Activated effector memory CD4-positive, alpha-beta T cell treated with anti-CD3 and anti-CD28 coated beads, Interleukin-2, amount 50 U/mL, for 16 hours (primary cell): Measurements from ENCODE around the gene HMCES.

Source experiments
- DNase-seq: peaks from one replicate; pipeline ENCODE4 v3.0.0-alpha.2; 2020

Gene HMCES

DNA sequence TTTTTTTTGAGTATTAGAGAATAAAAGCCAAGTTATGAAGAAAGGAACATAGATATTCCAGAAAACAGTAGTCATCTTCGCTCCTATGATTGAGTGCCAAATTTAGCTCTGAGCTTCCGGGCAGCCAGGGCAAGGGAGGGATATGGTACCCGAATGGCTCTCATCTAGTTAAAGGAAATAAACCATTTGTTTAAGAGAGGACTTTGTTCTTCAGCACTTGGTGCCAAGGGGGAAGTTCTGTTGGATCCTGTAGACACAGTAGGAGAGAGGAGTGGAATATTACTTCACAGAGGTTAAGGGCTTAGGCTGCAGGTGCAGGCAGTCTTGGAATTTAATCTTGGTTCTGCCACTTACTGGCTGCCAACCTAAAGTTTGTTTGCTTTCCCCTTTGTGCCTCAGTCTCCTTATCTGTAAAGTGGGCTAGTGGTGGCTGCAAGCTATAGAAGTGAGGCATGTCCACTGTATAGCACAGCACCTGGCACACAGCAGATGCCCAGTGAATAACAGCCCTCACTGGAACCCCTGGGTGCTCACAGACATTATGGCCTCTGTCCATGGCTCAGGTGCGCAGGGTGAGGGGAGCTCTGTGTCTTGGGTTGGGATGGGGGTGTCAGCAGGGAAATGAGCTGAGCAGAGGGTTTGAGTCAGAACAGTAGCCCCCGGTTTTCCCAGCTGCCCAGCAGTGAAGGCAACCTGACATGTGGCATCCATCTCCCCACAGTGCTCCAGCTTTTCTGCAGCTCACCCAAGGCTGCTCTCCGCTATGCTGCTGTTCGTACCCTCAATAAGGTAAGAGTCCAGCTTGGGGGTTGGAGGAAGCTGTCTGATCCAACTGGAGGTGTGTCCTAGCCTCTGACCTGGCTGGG, 18.8 kb upstream of the HMCES start:
- peak; percentile 36 for DNase-seq

DNA sequence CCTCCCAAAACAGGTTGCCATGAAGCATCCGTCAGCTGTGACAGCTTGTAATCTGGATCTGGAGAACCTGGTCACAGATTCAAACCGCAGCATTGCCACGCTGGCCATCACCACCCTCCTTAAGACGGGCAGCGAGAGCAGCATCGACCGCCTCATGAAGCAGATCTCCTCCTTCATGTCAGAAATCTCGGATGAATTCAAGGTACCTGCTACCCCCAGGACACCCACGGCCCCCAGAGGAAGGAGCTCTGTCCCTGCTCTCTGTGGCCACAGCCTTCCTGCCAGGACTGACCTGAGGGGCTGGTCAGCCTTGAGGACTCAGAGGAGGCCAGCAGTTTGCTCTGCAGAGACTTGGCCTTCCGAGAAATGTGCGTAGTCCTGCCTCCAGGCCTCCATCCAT, 18.1 kb upstream of the HMCES start:
- DNase-seq, result peak; percentile 48

DNA sequence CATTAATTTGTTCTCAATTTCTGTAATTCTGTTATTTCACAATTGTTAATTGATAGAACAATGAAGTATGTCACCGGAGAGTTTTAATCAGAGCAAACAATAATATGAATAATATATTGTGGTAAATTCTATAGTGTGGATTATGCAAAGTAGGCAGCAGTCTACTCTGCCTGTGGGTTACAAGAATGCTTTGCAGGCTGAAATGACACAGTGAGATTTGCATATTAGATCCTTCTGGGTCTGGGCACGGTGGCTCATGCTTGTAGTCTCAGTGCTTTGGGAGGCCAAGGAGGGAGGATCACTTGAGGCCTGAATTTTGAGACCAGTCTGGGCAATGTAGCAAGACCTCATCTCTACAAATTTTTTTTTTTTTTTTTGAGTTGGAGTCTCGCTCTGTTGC, 16.8 kb upstream of the HMCES start:
- DNase-seq, result peak; percentile 1

DNA sequence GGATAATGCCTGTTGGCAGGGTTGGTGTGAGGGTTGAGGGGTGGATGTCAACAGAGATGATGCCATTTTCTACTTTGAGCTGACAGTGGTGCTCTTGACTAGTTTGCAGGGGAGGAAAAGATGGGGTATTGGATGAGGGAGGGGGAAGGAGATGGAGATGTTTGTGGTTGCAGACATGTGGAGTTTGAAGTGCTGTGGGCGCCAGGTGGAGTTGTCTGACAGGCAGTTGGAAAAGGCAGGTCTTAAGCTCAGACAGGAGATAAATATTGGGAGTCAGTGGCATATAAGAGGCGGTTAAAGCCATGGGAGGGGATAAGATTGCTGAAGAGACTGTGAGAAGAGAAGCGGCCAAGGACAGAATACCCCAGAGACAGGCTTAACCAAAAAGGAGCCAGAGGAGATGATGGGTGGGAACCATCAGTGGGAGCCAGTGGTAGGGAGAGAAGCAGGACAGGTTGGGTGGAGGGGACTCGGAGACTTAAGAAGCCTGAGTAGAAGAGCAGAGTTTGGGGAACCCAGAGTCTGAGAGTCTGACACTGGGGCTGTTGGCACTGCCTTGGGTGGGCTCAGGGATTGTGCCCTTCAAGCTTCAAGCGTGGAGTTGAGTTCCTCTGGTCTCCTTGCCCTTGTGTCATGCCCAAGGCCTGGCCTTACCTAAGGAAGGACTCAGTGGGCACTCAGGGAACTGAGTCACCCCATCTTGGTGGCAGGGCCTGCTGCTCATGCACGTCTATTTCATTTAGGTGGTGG, 15.3 kb upstream of the HMCES start:
- DNase-seq, result peak; percentile 37

DNA sequence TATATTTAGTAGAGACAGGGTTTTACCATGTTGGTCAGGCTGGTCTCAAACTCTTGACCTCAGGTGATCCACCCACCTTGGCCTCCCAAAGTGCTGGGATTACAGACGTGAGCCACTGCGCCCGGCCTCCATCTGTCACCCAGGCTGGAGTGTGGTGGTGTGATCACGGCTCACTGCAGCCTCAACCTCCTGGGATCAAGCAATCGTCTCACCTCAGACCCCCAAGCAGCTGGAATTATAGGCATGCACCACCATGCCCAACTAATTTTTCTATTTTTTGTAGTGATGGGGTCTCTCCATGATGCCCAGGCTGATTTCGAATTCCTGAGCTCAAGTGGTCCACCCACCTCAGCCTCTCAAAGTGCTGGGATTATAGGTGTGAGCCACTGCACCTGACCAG, 13.7 kb upstream of the HMCES start:
- peak; percentile 22 for DNase-seq

DNA sequence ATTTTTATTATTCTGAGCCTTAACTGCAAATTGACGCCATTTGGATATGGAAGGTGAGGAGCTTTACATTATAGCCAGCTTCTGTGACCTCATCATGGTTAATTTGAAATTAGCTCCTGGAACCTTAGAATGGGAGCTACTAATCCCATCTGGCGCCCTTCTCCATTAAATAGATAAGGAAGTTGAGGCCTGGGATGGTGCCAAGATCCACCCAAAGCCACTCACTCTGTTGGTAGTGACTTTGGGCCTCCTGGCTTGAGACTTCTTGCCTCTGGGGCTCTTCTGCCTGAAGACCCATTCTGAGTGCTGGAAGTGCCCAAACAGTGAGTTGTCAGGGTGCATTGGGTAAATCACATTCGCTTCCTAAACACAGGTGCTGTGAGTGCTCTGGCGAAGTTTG, 12.0 kb upstream of the HMCES start:
- peak; percentile 25 for DNase-seq

DNA sequence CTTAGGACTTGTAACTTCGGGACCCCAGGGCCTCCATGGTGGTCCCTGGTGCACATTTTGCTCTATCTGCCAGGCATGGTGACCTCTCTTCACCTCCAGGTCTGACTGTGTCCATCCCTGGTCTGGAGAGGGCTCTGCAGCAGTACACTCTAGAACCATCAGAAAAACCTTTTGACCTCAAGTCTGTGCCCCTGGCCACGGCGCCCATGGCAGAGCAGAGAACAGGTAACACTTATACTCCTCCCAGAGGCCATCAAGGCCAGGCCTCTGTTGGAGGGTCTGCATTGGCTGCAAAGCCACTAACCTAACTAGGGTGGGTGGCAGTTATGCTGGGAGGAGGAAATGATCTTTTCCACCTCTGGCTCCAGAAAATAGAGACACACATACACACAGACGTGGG, 10.3 kb upstream of the HMCES start:
- DNase-seq, result peak; percentile 52

DNA sequence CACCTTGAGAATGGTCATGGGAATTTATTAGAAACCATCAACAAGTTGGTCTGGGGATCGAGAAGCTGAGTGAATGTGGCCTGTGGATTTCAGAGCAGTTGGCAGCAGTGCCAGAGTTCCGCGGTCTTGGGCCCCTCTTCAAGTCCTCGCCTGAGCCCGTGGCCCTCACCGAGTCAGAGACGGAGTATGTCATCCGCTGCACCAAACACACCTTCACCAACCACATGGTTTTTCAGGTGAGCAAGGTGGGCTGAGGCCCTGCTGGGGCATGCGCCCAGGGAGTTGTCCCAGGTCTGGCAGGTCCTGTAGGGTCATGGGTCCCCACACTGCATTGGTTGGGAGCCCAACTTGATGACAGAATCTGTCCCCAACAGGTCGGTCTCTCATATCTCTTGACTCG, 7.0 kb upstream of the HMCES start:
- DNase-seq, result no peak

DNA sequence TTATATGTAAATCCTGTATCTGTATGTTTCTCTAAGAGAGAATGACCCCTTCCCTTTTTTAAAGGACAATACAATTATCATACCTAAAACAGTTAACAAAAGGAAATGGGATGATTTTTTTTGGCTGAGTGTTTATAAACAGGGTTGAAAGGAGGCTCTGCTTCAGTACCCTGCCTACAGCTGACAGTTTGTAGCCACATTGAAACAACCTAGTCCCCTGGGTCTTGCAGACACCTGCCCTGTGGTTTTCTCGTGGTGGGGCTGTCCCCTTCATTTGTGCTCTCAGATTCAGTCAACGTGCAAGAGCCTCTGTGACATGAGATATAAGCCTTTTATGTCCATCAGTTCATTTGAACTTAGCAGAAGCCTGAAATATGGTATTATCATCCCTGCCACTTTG, 2.3 kb upstream of the HMCES start:
- no peak for DNase-seq

DNA sequence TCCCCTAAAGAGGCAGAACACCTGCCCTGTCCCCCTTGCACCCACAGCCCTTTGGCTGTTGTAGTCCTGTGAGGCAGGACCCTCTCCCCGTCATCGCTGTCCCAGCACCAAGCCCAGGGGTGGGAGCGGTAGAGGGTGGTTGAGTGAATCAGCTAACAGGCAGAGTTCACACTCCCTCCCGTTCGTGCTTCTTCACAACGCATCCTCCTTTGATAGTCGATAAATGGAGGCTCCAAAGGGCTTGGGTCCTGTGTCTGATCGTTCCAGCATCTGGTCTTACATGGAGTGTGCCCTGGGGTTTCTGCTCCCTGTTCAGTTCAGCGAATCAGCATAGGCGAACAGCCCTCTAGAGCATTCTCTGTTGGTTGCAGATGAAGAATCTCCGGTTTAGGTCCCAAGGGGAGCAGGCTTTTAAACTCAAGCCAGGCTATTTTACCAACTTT, 820 bp upstream of the HMCES start:
- DNase-seq, result no peak

DNA sequence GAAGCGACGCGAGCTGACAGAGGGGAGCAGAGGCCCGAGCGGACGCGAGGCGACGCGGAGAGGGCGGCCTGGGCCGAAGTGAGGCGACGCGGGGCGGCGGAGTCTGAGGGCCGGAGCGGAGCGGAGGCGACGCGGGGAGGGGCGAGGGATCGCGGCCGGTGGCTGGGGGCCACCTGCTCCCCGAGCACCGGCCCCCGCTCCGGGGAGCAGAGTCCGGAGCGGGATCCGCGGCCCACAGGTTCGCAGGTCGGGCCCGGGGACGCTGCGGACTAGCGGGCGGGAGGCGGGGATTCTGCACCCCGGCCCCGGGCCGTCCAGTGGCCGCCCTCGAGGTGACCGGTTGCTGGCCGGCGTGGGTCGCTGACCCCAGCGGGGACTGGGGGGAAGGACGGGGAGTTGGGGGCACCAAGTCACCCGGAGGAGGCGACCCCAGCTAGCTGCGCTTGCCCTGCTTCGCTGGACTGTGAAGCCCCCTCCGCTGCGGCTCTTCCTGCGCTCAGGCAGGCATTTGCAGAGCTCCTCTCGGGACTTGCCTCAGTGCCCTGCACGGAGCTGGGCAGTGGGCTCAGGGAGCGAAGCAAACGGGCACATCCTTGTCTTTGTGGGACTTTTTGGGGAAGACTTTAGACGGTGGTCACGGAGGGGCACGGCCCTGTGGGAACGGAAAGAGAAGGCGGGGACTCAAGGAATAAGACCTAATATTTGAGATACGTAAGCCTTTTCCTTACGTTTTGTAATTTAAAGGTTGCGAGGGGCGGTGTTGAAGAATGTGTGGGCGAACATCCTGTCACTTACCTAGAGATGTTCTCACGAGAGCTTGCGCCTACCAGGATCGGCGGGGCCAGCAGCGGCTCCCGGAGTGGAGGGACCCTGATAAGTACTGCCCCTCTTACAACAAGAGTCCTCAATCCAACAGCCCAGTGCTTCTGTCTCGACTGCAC, 566 bp downstream of the HMCES start:
- peak; percentile 82 for DNase-seq

DNA sequence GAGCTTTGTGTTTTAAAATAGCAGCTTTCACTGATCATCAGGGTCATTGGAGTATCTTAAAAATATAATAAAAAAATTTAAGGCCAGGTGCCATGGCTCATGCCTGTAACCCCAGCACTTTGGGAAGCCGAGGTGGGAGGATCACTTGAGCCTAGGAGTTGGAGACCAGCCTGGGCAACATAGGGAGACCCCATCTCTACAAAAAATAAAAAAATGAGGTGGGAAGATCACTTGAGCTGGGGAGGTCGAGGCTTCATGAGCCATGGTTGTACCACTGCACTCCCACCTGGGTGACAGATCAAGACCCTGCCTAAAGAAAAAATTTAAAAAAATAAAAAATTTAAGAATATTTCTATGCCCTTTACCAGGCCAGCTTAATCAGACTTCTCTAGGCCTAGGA, 1.5 kb downstream of the HMCES start:
- DNase-seq, result no peak

DNA sequence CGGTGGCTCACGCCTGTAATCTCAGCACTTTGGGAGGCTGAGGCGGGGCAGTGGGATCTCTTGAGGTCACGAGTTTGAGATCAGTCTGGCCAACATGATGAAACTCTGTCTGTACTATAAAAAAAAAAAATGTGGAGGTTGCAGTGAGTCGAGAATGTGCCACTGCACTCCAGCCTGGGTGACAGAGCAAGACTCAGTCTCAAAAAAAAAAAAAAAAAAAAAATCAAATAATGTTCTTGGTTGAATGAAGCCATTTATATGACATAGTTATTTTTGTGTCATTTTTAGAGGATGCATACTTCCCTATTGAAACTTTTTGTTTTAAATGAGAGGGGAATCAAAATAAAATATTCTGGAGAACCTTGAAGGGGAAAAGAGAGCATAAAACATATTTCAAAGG, 3.1 kb downstream of the HMCES start:
- DNase-seq, result no peak

DNA sequence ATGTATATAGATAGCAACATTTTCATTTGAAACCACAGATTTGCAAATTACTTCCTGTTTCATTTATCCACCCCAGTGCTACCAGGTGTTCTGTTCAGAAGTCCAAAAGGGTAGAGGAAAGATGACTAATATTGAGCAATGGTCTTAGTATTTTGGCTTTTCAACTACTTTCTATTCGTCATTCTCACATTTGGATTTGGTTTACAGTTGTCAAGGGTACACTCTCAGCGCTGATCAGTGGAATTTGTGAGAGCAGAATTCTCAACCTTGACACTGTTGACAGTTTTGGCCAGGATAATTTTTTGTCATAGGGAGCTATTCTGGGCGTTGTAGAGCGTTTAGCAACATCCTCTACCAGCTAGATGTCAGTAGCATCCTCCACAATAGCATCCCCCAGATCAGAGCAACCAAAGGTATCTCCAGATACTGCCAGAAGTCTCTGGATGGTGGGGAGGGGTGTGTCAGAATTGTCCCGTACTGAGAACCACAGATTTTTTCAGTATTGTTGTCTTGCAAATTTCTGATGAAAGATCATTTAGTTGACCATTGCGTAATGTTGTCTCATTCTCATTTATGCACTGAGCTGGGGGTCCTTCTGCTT, 4.2 kb downstream of the HMCES start:
- no peak for DNase-seq

DNA sequence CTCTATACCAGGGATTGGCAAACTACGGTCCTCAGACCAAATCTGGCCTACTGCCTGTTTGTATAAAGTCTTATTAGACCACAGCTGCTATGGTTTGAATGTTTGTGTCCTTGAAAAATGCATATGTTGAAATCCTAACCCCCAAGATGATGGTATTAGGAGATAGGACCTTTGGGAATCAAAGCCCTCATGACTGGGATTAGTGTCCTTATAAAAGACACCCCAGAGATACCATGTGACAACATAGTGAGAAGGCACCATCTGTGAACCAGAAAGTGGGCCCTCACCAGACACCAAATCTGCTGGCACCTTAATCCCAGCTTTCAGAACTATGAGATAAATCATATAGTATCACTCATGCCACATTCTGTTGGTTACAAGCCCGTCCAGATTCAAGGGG, 7.4 kb downstream of the HMCES start:
- no peak for DNase-seq

DNA sequence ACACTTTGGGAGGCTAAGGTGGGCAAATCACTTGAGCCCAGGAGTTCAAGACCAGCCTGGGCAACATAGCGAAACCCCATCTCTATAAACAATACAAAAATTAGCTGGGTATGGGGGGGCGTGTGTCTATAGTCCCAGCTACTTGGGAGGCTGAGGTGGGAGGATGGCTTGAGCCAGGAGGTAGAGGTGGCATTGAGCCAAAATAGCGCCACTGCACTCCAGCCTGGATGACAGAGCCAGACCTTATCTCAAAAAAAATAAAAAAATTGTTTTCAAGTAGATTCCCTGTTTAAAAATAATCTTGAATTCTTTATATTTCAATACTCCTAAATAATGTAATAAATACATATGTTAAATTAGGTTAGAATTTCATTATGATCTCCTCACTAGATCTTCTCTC, 9.8 kb downstream of the HMCES start:
- no peak for DNase-seq

DNA sequence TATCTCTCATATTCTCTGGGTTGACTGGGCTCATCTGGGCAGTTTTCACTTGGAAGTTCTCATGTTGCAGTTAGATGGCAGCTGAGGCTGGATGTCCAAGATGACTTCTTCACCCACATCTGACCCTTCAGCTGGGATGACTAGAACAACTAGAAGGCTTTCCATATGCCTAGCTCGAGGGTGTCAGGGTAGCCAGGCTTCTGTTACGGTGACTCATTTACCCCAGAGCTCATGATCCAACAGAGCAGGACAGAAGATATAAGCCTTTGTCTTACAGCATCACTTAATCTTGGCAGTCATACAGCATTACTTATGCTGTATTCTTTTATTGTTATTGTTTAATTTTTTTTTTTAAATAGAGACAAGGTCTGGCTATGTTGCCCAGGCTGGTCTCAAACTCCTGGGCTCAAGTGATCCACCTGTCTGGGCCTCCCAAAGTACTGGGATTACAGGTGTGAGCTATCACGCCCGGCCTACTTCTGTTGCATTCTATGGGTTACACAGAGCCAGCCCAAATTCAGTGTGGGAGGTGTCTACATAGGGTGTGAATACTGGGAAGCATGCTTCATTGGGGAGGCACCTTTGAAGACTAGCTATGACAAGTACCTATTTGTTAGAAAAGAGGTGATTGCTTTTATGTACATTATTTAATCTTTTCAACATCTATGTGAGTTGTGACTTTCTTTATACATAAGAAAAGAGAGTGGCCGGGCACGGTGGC, 10.7 kb downstream of the HMCES start:
- DNase-seq, result no peak

DNA sequence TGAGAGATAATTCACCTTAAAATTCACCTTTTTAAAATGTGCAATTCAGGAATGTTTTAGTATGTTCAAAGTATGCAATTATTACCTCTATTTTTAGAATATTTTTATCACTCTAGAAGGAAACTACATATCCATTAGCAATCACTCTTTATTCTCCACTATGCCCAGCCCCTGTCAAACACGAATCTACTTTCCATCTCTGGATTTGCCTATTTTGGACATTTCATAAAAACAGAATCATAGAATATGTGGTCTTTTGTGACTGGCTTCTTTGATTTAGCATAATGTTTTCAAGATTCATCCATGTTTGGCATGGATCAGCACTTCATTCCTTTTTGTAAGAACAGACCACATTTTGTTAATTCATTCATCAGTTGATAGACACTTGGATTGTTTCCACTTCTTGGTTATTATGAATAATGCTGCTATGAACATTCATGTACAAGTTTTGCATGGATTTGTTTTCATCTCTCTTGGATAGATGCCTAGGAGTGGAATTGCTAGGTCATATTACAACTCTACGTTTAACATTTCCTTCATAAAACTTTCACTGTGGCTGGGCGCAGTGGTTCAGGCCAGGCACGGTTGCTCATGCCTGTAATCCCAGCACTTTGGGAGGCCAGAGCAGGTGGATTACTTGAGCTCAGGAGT, 12.7 kb downstream of the HMCES start:
- no peak for DNase-seq

DNA sequence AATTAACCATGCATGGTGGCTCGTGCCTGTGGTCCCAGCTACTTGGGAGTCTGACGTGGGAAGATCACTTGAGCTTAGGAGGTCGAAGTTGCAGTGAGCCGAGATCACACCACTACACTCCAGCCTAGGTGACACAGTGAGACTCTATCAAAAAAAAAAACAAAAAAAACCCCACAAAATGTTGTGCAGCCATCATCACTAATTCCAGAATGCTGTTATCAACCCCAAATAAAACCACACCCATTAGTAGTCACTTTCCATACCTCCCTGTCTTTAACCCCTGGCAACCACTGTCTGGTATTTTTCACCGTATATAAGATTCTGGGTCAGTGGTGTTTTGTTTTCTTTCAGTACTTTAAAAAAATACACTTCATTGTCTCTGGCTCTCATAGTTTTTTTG, 16.6 kb downstream of the HMCES start:
- no peak for DNase-seq

DNA sequence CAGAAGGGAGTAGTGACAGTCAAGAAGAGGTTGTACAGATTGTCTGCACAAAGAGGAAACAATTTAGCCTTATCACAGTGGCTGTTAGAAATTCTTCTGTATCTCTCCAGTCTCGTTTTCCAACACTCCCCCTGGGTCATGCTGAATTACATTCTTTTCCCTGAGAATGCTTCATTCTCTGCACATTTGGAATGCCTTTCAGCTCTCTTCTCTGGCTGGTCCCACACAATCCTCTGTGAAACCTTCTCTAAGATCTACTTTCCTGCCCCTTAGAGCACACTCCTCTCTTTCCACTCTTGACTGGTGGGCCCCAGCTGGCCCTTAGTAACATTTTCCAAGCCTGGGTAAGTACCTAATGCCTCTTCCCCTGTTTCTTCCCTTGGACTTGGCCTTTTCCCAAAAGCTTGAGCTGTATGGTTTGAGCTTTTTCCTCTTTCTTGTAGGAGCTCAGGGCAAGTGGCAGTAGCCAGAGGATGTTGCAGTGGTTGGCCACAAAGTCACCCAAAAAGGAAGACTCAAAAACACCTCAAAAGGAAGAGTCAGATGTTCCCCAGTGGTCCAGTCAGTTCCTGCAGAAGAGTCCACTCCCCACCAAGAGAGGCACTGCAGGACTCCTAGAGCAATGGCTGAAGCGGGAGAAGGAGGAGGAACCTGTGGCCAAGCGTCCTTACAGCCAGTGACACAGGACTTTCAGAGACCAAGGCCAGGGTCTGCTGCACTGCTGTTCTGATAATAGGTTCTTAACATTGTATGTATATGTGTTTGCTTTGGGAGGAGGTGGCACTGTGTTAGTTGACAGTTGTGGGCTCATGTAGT, 25.7 kb downstream of the HMCES start:
- no peak for DNase-seq

DNA sequence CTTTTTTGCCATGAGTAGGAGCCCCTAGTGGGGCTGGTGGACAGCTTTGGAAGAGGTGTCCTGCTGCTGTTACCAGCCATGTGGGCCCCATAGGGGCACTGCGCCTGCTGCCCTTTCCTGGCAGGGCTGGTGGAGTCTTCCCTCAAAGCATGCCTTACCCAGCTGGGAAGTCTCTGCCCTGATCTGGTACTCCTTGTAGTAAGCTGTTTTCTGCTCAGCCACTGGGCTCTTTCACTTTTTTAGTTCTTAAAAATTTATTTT, 26.2 kb downstream of the HMCES start:
- no peak for DNase-seq
